ENCODE data around the gene MKRN2OS.

DNA sequence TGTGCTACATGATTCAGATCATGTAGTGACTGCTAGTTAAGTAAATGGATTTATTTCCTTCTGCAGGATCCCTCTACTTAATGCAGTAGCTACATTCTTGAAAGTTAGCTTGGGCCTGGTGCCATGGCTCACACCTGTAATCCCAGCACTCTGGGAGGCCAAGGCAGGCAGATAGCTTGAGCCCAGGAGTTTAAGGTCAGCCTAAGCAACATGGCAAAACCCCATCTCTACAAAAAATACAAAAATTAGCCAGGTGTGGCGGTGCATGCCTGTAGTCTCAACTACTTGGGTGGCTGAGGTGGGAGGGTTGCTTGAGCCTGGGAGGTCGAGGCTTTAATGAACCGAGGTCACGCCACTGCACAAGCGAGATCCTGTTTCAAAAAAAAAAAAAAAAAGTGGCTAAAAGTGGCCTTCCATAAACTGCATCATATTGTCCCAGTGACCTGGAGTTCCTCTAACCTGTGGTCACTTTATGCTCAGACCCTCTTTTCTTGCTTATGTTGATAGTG lies 39.0 kb downstream of the MKRN2OS start:
- TF ChIP-seq POLR2A (IDR thresholded peaks at IDR 0.05; ENCODE audit: low read length) (no peak), SMC3 (IDR thresholded peaks at IDR 0.05) (no peak)

Data from A549 (cell line).